GM21576 (cell line): ENCODE measurements around the gene CUX1.
"Not testable (repeated sequence)": the region's sequence is repeated elsewhere in the genome, so short reads cannot be mapped to it uniquely, and the experiment has no call there.

Experiments used
- ATAC-seq: cut with Tn5 transposase; IDR thresholded peaks from one replicate; pipeline ENCODE4 v1.9.1; 2021; ENCODE audit warnings: mild to moderate bottlenecking, moderate library complexity; ENCODE audit not compliant: unreplicated experiment

The CUX1 gene

DNA sequence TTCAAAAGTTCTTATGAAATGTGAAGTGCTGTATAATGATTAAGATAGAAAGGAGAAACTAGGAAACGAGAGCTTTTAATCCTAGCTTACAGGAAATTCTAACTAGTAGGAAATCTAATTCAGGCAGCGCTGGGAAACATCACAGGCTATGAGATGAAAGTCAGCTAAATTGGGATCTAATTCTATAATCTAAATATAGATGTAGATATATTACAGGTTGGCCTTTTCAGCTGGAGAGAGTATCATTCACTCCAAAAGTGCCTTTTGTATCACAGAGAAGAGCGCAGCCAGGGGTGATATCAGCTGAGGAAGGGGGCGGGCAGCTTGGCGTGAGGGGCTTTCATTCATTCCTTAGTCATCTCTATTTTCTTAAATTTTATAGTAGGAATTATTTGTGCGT lies 157.0 kb downstream of the CUX1 start:
- no peak for ATAC-seq

DNA sequence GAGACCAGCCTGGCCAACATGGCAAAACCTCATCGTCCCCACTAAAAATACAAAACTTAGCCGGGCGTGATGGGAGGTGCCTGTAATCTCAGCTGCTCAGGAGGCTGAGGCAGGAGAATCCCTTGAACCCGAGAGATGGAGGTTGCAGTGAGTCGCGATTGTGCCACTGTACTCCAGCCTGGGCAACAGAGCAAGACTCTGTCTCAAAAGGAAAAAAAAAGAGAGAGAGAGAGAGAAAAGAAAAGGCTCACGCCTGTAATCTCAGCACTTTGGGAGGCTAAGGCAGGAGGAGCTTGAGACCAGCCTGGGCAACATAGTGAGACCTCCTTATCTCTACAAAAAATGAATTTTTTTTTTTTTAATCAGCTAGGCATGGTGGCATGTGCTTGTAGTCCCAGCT lies 157.6 kb downstream of the CUX1 start:
- no peak for ATAC-seq

GRCh38 chr7:101976411-101976810 lies 159.0 kb downstream of the CUX1 start:
- no peak for ATAC-seq

- ATAC-seq, result no peak
Measured at GRCh38 chr7:101977249-101977648, 159.8 kb downstream of the CUX1 start.

- ATAC-seq, result no peak
Measured at GRCh38 chr7:101978683-101979082, 161.3 kb downstream of the CUX1 start.

GRCh38 chr7:101983147-101983811 lies 165.9 kb downstream of the CUX1 start:
- ATAC-seq, result no peak

DNA sequence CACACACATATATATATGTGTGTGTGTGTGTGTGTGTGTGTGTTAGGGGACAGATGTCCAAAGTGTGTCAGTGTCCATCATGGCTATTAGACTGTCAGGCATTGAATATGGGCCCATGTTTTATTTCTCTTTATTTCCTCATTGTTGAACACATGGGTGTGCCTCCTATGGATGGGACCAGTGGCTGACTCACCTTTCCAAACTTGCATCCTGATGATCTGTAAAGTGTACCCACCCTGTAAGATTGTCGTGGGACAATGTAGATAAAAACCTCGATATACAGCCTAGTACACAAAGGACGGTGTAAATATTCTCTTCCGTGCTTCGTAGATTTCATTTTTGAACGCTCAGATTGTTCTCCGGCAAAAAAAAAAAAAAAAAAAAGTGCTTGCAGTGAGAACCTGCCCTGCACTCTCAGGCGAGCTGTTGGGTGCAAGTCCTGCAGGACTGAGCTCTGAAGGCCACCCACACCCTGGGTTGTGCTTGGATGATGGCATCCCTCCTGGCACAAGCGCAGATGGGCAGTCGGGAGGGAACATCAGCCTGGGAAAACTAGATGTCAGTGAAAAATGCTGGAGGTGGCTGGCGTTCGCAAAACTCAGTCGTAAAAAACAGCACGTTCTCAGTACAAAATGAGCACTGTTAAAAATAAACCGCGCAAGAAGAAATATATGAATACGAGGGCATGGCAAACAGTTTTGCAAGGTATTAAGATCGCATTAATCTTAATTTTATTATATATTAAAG lies 166.9 kb downstream of the CUX1 start:
- no peak for ATAC-seq

- ATAC-seq, result no peak
Measured at GRCh38 chr7:101985057-101985902, 167.9 kb downstream of the CUX1 start.

DNA sequence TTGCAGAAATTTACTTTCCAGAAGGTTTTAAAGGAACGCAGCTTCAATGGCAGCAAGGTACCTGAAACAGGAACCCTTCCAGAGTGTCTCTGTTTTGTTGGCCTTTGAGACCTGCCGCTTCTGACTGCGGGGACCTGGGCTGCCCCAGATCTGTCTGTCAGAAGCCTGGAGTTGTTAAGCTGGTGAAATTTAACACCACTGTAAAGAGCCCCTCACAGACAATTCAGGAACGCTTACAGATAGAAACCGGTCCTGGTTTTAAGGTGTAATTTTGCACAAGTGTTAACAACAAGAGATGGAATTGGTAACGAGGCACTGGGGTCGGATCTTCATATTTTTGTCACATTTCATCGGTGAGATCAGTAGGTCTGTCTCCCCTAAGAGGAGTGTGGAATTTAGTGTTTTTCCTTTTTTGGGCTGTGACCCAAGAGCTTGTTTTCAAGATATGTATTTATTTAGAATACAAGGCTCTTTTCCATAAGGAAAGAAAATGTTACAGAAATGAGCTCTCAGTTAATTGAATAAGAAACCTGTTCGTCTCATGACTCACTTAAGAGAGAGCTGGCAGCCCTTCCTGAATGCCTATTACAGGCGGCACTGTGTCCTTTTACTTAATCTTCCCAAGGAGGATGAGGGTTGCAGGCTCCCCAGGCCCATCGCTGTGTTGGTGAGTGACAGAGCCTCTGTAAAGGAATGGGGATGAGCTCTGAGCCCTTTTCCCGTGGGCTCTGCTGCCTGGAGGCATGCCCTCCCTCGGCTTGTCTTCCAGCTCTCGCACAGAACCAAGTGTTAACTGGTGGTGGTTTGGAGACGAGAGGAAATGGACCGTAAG lies 168.7 kb downstream of the CUX1 start:
- no peak for ATAC-seq

DNA sequence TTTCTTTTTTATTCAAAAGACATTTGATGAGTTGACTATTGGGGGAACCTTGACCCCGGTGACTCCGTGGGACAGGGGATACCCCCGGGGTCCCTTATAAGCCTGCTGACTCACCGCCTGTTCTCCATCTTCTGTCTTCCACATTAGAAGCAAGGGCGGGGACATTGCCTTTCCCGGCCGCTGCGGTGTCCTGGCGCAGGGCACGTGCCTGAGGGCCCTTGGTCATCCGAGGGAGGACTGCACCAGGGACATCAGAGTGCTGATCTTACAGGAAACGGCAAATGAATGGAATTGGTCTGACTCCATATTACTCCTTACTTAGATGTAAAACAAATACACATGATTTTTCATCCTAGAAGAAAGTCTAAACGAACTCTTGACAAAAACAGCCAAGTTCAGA lies 170.1 kb downstream of the CUX1 start:
- no peak for ATAC-seq

DNA sequence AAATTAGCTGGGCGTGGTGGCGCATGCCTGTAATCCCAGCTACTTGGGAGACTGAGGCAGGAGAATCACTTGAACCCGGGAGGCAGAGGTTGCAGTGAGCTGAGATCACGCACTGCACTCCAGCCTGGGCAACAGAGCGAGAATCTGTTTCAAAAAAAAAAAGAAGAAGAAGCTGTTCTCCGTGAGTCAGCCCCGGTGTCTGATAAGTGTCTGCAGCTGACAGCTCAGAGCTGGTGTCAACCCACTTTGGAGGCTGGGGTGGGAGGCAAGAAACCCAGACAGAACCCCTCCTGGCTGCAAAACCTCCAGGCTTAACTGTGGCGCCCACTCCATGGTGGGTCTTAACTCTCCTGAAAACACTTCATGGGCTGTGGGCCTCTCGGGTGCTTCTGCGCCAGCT lies 170.6 kb downstream of the CUX1 start:
- ATAC-seq, result not testable (repeated sequence)

DNA sequence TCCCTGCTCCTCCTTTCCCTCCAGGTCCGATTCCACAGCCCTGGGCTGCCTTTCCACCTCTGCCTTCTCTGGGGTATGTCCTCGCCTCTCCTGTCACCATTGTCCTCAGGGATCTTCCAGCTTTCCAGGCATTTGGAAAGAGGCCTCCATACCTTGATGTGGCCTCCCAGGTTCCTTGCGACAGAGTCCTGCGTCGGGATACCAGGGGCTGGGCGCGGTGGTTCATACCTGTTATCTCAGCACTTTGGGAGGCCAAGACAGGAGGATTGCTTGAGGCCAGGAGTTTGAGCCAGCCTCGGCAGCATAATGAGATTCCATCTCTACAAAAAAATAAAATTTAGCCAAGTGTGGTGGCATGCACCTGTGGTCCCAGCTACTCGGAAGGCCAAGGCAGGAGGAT lies 171.1 kb downstream of the CUX1 start:
- ATAC-seq, result no peak

DNA sequence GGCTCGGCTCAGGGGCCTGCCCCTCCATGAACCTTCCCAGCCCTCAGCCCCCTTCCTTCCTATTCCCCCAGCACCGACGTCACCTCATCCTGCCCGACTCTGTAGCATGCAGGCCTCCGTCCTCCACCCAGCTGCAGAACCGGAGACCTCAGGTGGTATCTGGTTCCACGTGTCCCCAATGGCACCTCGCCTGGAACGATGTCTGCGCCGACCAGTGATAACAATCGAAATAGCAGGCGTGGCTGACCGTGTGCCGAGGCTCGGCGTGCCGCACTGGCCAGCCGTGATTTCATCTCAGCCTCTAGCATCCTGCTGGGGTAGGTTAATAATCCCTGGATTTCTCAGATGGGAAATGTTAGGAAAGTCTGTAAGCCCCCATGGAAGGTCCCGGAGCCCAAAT lies 171.7 kb downstream of the CUX1 start:
- no peak for ATAC-seq

GRCh38 chr7:101990811-101991418 lies 173.5 kb downstream of the CUX1 start:
- peak; percentile 87 for ATAC-seq

- ATAC-seq, result no peak
Measured at GRCh38 chr7:101991860-101992259, 174.4 kb downstream of the CUX1 start.

- ATAC-seq, result no peak
Measured at GRCh38 chr7:101993311-101993710, 175.9 kb downstream of the CUX1 start.

- no peak for ATAC-seq
Measured at GRCh38 chr7:101995121-101995520, 177.7 kb downstream of the CUX1 start.

- ATAC-seq, result no peak
Measured at GRCh38 chr7:101996131-101996691, 178.8 kb downstream of the CUX1 start.

DNA sequence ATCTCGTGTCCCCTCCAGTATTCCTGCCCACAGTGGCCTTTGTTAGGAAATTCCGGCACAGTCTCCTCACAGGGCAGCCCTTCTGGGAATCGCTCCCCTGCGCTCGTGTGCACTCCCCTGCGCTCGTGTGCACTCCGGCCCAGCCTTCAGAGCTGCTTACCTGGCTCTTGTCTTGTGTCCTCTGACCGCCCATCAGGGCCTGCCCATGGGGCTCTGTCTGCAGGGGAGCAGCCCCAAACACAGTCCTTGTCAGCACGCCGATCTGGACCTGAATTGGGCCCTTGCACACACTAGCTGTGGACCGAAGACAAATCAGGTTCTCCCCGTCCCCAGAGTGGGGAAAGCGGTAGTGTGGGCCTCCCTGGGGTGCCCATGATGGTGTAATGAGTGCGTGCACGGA lies 179.4 kb downstream of the CUX1 start:
- no peak for ATAC-seq
